DND-41 (cell line): ENCODE data around the gene SEBOX.

Experiments used
- EZH2 ChIP-seq: IDR thresholded peaks from 3 replicates; pipeline ENCODE4 v1.6.1; 2012; ENCODE audit warnings: borderline replicate concordance, low read depth, mild to moderate bottlenecking, moderate library complexity, low read length, inconsistent platforms; ENCODE audit not compliant: severe bottlenecking
- TF ChIP-seq, protein P1 (sequence below): IDR thresholded peaks from 2 replicates; pipeline ENCODE4 v1.5.1; 2012; ENCODE audit warnings: borderline replicate concordance, low read length, moderate library complexity, mild to moderate bottlenecking; ENCODE audit not compliant: poor library complexity, severe bottlenecking; ENCODE audit errors: extremely low read depth

DNA sequence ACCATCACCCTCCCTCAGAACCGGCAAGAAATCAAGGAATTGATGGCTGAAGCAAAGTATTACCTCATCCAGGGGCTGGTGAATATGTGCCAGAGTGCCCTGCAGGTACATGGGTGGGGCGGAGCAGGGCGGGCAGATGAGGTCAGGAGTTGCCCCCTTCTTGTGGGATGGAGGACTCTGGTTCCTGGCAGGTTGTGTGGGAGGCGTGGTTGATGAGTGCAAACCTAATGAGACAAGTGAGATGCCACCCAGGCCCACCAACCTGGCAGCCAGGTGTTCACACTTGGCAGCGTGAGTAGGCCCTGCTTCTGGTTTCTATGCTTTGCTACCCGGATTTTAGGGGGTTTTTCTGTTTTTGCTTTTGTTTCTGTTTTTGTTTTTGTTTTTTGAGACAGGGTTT, 24.6 kb downstream of the SEBOX start:
- TF ChIP-seq, protein P1, sequence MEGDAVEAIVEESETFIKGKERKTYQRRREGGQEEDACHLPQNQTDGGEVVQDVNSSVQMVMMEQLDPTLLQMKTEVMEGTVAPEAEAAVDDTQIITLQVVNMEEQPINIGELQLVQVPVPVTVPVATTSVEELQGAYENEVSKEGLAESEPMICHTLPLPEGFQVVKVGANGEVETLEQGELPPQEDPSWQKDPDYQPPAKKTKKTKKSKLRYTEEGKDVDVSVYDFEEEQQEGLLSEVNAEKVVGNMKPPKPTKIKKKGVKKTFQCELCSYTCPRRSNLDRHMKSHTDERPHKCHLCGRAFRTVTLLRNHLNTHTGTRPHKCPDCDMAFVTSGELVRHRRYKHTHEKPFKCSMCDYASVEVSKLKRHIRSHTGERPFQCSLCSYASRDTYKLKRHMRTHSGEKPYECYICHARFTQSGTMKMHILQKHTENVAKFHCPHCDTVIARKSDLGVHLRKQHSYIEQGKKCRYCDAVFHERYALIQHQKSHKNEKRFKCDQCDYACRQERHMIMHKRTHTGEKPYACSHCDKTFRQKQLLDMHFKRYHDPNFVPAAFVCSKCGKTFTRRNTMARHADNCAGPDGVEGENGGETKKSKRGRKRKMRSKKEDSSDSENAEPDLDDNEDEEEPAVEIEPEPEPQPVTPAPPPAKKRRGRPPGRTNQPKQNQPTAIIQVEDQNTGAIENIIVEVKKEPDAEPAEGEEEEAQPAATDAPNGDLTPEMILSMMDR, result no peak
- TF ChIP-seq EZH2, result no peak
